ENCODE measurements around the gene HEATR3.

HEATR3 gene

GRCh38 chr16:50059111-50059510 lies 6.7 kb upstream of the HEATR3 start:
- DNase-seq: no peak

- no peak for DNase-seq
Measured at GRCh38 chr16:50059669-50060068, 6.1 kb upstream of the HEATR3 start.

- no peak for DNase-seq
Measured at GRCh38 chr16:50061326-50061725, 4.4 kb upstream of the HEATR3 start.

- no peak for DNase-seq
Measured at GRCh38 chr16:50065241-50065623, 538 bp upstream of the HEATR3 start.

GRCh38 chr16:50066482-50067289 lies 916 bp downstream of the HEATR3 start:
- DNase-seq: no peak

- DNase-seq: no peak
Measured at GRCh38 chr16:50067290-50067853, 1.6 kb downstream of the HEATR3 start.

GRCh38 chr16:50068550-50068949 lies 2.8 kb downstream of the HEATR3 start:
- no peak for DNase-seq

- no peak for DNase-seq
Measured at GRCh38 chr16:50069060-50069459, 3.3 kb downstream of the HEATR3 start.

- DNase-seq: no peak
Measured at GRCh38 chr16:50071075-50071671, 5.4 kb downstream of the HEATR3 start.

GRCh38 chr16:50072730-50073129 lies 7.0 kb downstream of the HEATR3 start:
- DNase-seq: no peak

GRCh38 chr16:50079397-50080140 lies 13.8 kb downstream of the HEATR3 start:
- no peak for DNase-seq

- no peak for DNase-seq
Measured at GRCh38 chr16:50081428-50082018, 15.8 kb downstream of the HEATR3 start.

GRCh38 chr16:50083996-50084395 lies 18.2 kb downstream of the HEATR3 start:
- DNase-seq: no peak

GRCh38 chr16:50086176-50086575 lies 20.4 kb downstream of the HEATR3 start:
- no peak for DNase-seq

- no peak for DNase-seq
Measured at GRCh38 chr16:50088302-50088701, 22.5 kb downstream of the HEATR3 start.

- no peak for DNase-seq
Measured at GRCh38 chr16:50092891-50093290, 27.1 kb downstream of the HEATR3 start.

- DNase-seq: no peak
Measured at GRCh38 chr16:50093607-50094539, 28.1 kb downstream of the HEATR3 start.

- DNase-seq: no peak
Measured at GRCh38 chr16:50096791-50097190, 31.0 kb downstream of the HEATR3 start.

GRCh38 chr16:50099957-50100648 lies 34.3 kb downstream of the HEATR3 start:
- DNase-seq: no peak

GRCh38 chr16:50102051-50102746 lies 36.4 kb downstream of the HEATR3 start:
- no peak for DNase-seq

GRCh38 chr16:50103764-50104163 lies 38.0 kb downstream of the HEATR3 start:
- no peak for DNase-seq
